ENCODE measurements around the gene STYXL1.

DNA sequence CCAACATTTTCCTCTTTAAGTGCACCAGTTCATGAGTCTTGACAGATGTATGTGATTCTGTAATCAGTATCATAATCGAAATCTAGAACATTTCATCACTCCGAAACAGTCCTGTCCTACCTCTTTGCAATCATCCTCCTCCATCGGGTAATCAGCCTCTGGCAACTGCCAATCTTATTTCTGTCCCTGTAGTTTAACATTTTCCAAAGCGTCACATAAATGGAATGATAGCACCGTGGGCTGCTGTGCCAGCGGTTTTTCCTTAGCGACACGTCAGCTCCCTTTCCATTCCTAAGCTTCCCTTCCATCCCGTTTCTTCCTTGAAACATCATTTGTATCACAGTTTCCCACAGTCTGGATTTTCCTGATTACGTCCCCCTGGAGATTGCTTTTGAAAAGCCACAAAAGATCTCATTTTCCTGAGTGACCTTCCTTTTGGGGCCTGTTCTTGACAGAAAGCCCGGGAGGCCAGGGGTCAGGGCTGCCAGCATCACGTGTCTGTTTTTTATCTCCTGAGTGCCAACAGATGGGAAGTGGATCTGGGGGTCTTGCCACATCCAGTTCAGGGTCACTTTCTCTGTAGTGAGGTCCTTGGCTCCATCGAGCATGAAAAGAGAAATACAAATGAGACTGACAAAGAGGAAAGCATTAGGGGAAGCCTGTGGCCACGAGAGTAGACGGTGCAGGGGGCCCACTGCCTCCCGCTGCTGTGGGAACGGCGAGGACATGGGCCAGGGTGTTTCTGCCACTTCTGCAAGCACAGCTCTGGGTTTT lies 85.0 kb downstream of the STYXL1 start:
- TF ChIP-seq, protein P1, sequence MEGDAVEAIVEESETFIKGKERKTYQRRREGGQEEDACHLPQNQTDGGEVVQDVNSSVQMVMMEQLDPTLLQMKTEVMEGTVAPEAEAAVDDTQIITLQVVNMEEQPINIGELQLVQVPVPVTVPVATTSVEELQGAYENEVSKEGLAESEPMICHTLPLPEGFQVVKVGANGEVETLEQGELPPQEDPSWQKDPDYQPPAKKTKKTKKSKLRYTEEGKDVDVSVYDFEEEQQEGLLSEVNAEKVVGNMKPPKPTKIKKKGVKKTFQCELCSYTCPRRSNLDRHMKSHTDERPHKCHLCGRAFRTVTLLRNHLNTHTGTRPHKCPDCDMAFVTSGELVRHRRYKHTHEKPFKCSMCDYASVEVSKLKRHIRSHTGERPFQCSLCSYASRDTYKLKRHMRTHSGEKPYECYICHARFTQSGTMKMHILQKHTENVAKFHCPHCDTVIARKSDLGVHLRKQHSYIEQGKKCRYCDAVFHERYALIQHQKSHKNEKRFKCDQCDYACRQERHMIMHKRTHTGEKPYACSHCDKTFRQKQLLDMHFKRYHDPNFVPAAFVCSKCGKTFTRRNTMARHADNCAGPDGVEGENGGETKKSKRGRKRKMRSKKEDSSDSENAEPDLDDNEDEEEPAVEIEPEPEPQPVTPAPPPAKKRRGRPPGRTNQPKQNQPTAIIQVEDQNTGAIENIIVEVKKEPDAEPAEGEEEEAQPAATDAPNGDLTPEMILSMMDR (IDR thresholded peaks at IDR 0.05; ENCODE audit: insufficient read depth, low read depth, low read length) = no peak
- TF ChIP-seq EZH2 (IDR thresholded peaks at IDR 0.05; ENCODE audit: insufficient read depth, low read length) = no peak

All from astrocyte (in vitro differentiated cells and primary cell).